T follicular helper cell (primary cell): Measurements from ENCODE around the gene TTC21A.

Source experiments
- DNase-seq: peaks from one replicate; pipeline ENCODE4 v3.0.0-alpha.2; 2020; ENCODE audit warnings: low read depth

The TTC21A gene

GRCh38 chr3:39180546-39181346, 73.3 kb downstream of the TTC21A start:
- DNase-seq = peak; percentile 85

GRCh38 chr3:39181408-39182335, 74.2 kb downstream of the TTC21A start:
- DNase-seq = no peak

DNA sequence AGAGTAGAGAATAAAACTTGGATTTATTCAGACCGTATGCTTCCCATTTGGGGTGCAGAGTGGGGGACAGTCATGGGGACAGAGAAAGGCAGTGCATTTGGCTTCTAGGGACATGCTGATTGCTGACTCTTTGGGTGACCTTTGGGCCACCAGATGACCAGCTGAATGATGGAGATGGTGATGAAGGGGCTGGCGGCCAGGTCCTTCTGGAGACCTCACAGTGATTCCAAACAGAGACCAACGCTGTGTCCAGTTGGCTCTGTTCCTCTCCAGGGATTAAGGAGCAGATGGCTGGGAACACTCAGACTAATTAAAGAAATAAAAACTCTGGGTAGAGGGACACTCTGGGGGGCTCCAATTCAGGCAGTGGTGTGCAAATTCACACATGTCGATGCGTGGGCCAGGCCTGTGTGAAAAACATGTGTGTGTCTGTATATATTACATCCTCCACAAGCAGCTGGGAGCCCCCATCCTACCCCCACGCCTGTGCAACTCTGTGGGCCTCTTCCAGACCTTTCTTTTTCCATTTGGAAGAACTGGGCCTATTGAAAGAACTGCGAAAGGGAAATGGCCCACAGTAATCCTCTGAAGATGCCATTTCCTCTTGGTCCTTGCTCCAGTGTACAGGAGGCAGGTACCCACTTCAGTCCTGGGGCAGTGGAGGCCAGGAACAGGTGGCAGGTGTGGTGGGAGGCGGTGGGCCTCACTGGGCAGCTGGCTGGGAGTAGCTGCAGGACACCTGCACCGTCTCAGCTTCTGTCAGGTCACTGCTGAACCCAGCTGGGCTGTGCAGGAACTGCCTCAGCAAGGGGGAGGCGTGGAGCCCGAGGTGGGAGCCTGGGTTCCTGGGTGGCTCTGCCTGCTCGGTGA, 76.0 kb downstream of the TTC21A start:
- DNase-seq = no peak

- DNase-seq = no peak
Observed at GRCh38 chr3:39184081-39184967, 76.8 kb downstream of the TTC21A start.

DNA sequence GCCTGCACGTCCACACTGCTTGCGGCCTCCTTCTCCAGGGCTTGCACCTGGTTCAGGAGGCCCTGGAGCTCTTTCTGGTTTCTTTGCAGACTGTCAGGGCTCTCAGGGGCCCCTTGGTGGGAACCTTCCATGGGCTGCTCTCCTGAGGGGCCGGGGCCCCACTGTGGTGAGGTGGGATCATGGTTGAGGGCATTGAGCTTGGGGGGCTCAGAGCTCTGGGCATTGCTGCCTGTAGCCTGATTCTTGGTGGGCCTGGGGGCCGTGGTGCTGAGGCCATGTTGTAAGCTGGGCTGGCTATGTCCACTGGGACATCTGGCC, 77.4 kb downstream of the TTC21A start:
- DNase-seq = no peak

DNA sequence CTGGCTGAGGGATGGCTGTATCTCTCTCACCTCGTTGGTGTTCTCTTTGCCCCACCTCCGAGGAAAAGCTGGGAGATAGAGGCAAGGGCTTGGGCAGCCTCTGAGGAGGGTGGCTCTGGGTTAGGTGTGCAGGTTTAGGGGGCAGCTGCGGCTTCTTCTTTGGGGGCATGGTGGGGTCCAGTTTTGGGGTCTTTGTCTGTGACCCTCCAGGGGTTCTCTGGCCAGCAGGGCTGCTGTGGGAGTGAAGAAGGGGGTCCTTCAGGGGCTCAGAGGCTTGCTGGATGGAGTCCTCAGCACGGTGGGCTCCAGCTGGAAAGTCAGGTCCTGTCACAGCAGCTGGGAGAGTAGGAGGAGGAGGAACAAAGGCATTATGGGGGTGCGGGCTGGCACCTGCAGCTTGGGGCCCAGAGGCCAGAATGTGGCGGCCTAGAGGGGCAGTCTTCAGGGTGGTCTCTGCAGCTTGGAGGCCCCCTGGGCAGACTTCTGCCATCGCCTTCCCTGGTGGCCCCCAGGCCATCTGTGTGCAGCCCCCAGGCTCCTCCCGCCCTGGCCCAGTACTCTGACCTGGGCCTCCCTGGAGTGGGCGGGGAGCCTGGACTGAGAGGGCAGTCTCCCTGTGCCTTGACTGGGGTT, 78.0 kb downstream of the TTC21A start:
- no peak for DNase-seq

- no peak for DNase-seq
Observed at GRCh38 chr3:39185959-39186691, 78.6 kb downstream of the TTC21A start.

- no peak for DNase-seq
Observed at GRCh38 chr3:39186692-39187151, 79.2 kb downstream of the TTC21A start.

- DNase-seq = no peak
Observed at GRCh38 chr3:39187372-39188155, 80.1 kb downstream of the TTC21A start.
